Vagina (tissue), 2 donors: ENCODE data around the gene MRPL33.

Experiments
- CTCF ChIP-seq, 3 experiments: fragments of 450-650 bp in 2 of 3; fragments of 200-600 bp in 1 of 3; sonication (generic) in 1 of 3; IDR thresholded peaks; one replicate each; pipeline ENCODE4 v1.5.1; 2017 to 2019; ENCODE audit warnings: antibody characterized with exemption in 3 of 3, mild to moderate bottlenecking in 2 of 3, moderate library complexity in 2 of 3
- POLR2A ChIP-seq, 2 donors: fragments of 450-650 bp; IDR thresholded peaks; one replicate each; pipeline ENCODE4 v1.6.1; 2017; ENCODE audit warnings: antibody characterized with exemption in 2 of 2, mild to moderate bottlenecking in 2 of 2, moderate library complexity in 2 of 2

- TF ChIP-seq CTCF (IDR thresholded peaks at IDR 0.05) = no peak
- no peak for TF ChIP-seq POLR2A (IDR thresholded peaks at IDR 0.05)
These were observed 52.0 kb downstream of the MRPL33 start for GRCh38 chr2:27823569-27823968.
